Measurements from ENCODE around the gene COL4A2.

- TF ChIP-seq SUZ12 (IDR thresholded peaks at IDR 0.05; ENCODE audit: extremely low read depth, insufficient read depth, insufficient read length) = no peak
- no peak for TF ChIP-seq YY1 (IDR thresholded peaks at IDR 0.05; ENCODE audit: insufficient read depth, insufficient read length)
- TF ChIP-seq ZNF274 (IDR thresholded peaks at IDR 0.05; ENCODE audit: low read depth, low read length) = no peak
These were observed 179.1 kb downstream of the COL4A2 start for GRCh38 chr13:110486061-110486715.
